Cortex of kidney (tissue), 1 donor: Measurements from ENCODE around the gene LATS2.

ENCODE experiments used
- DNase-seq: peaks from one replicate; lab custom pipeline; 2025; lab: John Stamatoyannopoulos, UW

The LATS2 gene

GRCh38 chr13:21061029-21061763 is at the start of gene LATS2:
Gene LATS2, minus strand, starts transcription at chr13:21061586. Its CDS starts 15,560 bp downstream, at chr13:21046026.
- DNase-seq = peak; percentile 62

GRCh38 chr13:21109168-21109567 is 47.8 kb upstream of the LATS2 start:
- no peak for DNase-seq

- DNase-seq = no peak
Measured at GRCh38 chr13:21106089-21106488, 44.7 kb upstream of the LATS2 start.

- DNase-seq = no peak
Measured at GRCh38 chr13:21104199-21105019, 43.0 kb upstream of the LATS2 start.

- no peak for DNase-seq
Measured at GRCh38 chr13:21101865-21102576, 40.6 kb upstream of the LATS2 start.

GRCh38 chr13:21100994-21101757 is 39.8 kb upstream of the LATS2 start:
- no peak for DNase-seq

GRCh38 chr13:21100211-21100610 is 38.8 kb upstream of the LATS2 start:
- DNase-seq = no peak

- DNase-seq = no peak
Measured at GRCh38 chr13:21095311-21095710, 33.9 kb upstream of the LATS2 start.

GRCh38 chr13:21089830-21090229 is 28.4 kb upstream of the LATS2 start:
- DNase-seq = no peak

- DNase-seq = no peak
Measured at GRCh38 chr13:21088534-21088933, 27.1 kb upstream of the LATS2 start.

- DNase-seq = no peak
Measured at GRCh38 chr13:21086929-21087328, 25.5 kb upstream of the LATS2 start.

GRCh38 chr13:21081926-21082325 is 20.5 kb upstream of the LATS2 start:
- no peak for DNase-seq

- no peak for DNase-seq
Measured at GRCh38 chr13:21080593-21080891, 19.2 kb upstream of the LATS2 start.

- DNase-seq = no peak
Measured at GRCh38 chr13:21079761-21080592, 18.6 kb upstream of the LATS2 start.

GRCh38 chr13:21079221-21079620 is 17.8 kb upstream of the LATS2 start:
- DNase-seq = no peak

GRCh38 chr13:21078501-21078900 is 17.1 kb upstream of the LATS2 start:
- no peak for DNase-seq

GRCh38 chr13:21077788-21078353 is 16.5 kb upstream of the LATS2 start:
- no peak for DNase-seq

GRCh38 chr13:21077076-21077787 is 15.8 kb upstream of the LATS2 start:
- no peak for DNase-seq

- DNase-seq = no peak
Measured at GRCh38 chr13:21076253-21076652, 14.9 kb upstream of the LATS2 start.
